ENCODE measurements around the gene OLFML3.
"Not testable (repeated sequence)": the region's sequence is repeated elsewhere in the genome, so short reads cannot be mapped to it uniquely, and the experiment has no call there.

OLFML3 gene

GRCh38 chr1:113993072-113993471 lies 13.8 kb downstream of the OLFML3 start:
- DNase-seq (ENCODE audit: low spot score) = no peak

- DNase-seq (ENCODE audit: low spot score) = no peak
Measured at GRCh38 chr1:113993766-113994165, 14.5 kb downstream of the OLFML3 start.

- DNase-seq (ENCODE audit: low spot score) = no peak
Measured at GRCh38 chr1:113995382-113995781, 16.1 kb downstream of the OLFML3 start.

GRCh38 chr1:113998361-113998760 lies 19.1 kb downstream of the OLFML3 start:
- no peak for DNase-seq (ENCODE audit: low spot score)

- DNase-seq (ENCODE audit: low spot score) = no peak
Measured at GRCh38 chr1:113999233-113999632, 20.0 kb downstream of the OLFML3 start.

- DNase-seq (ENCODE audit: low spot score) = no peak
Measured at GRCh38 chr1:113999799-114000198, 20.5 kb downstream of the OLFML3 start.

GRCh38 chr1:114000406-114000805 lies 21.1 kb downstream of the OLFML3 start:
- DNase-seq (ENCODE audit: low spot score) = no peak

GRCh38 chr1:114002492-114003239 lies 23.4 kb downstream of the OLFML3 start:
- DNase-seq (ENCODE audit: low spot score) = no peak

- no peak for DNase-seq (ENCODE audit: low spot score)
Measured at GRCh38 chr1:114003431-114003830, 24.2 kb downstream of the OLFML3 start.

- not testable (repeated sequence) for DNase-seq (ENCODE audit: low spot score)
Measured at GRCh38 chr1:114006825-114007224, 27.6 kb downstream of the OLFML3 start.

- no peak for DNase-seq (ENCODE audit: low spot score)
Measured at GRCh38 chr1:114008480-114008941, 29.2 kb downstream of the OLFML3 start.

- no peak for DNase-seq (ENCODE audit: low spot score)
Measured at GRCh38 chr1:114008993-114009392, 29.7 kb downstream of the OLFML3 start.

- no peak for DNase-seq (ENCODE audit: low spot score)
Measured at GRCh38 chr1:114009393-114009792, 30.1 kb downstream of the OLFML3 start.

GRCh38 chr1:114010433-114011184 lies 31.3 kb downstream of the OLFML3 start:
- no peak for DNase-seq (ENCODE audit: low spot score)

- DNase-seq (ENCODE audit: low spot score) = no peak
Measured at GRCh38 chr1:114011796-114012195, 32.5 kb downstream of the OLFML3 start.

- no peak for DNase-seq (ENCODE audit: low spot score)
Measured at GRCh38 chr1:114015075-114015474, 35.8 kb downstream of the OLFML3 start.

GRCh38 chr1:114019724-114020123 lies 40.5 kb downstream of the OLFML3 start:
- not testable (repeated sequence) for DNase-seq (ENCODE audit: low spot score)

GRCh38 chr1:114021665-114022099 lies 42.4 kb downstream of the OLFML3 start:
- no peak for DNase-seq (ENCODE audit: low spot score)

- DNase-seq (ENCODE audit: low spot score) = no peak
Measured at GRCh38 chr1:114022877-114023276, 43.6 kb downstream of the OLFML3 start.

GRCh38 chr1:114023377-114023776 lies 44.1 kb downstream of the OLFML3 start:
- no peak for DNase-seq (ENCODE audit: low spot score)

- no peak for DNase-seq (ENCODE audit: low spot score)
Measured at GRCh38 chr1:114024049-114024448, 44.8 kb downstream of the OLFML3 start.

- DNase-seq (ENCODE audit: low spot score) = no peak
Measured at GRCh38 chr1:114025609-114026401, 46.5 kb downstream of the OLFML3 start.

Measured in germinal center (tissue), 1 donor.